ENCODE results near the gene MEGF11.
"Not testable (repeated sequence)": the region's sequence is repeated elsewhere in the genome, so short reads cannot be mapped to it uniquely, and the experiment has no call there.

MEGF11 gene

GRCh38 chr15:65883571-65883970 is 370.0 kb downstream of the MEGF11 start:
- no peak for DNase-seq (ENCODE audit: low read depth)

- DNase-seq (ENCODE audit: low read depth): no peak
Observed at GRCh38 chr15:65881766-65882434, 371.6 kb downstream of the MEGF11 start.

GRCh38 chr15:65877749-65878148 is 375.8 kb downstream of the MEGF11 start:
- DNase-seq (ENCODE audit: low read depth): no peak

- DNase-seq (ENCODE audit: low read depth): no peak
Observed at GRCh38 chr15:65875458-65875857, 378.1 kb downstream of the MEGF11 start.

- no peak for DNase-seq (ENCODE audit: low read depth)
Observed at GRCh38 chr15:65873256-65873655, 380.3 kb downstream of the MEGF11 start.

- not testable (repeated sequence) for DNase-seq (ENCODE audit: low read depth)
Observed at GRCh38 chr15:65872596-65872995, 381.0 kb downstream of the MEGF11 start.

GRCh38 chr15:65871886-65872285 is 381.7 kb downstream of the MEGF11 start:
- not testable (repeated sequence) for DNase-seq (ENCODE audit: low read depth)

GRCh38 chr15:65870889-65871533 is 382.5 kb downstream of the MEGF11 start:
- DNase-seq (ENCODE audit: low read depth): no peak

- no peak for DNase-seq (ENCODE audit: low read depth)
Observed at GRCh38 chr15:65869954-65870871, 383.3 kb downstream of the MEGF11 start.

- peak; percentile 84 for DNase-seq (ENCODE audit: low read depth)
Observed at GRCh38 chr15:65869126-65869953, 384.2 kb downstream of the MEGF11 start, which contains the start of gene RAB11A. Gene RAB11A (plus strand): TSS chr15:65869491. CDS start chr15:65869586, 95 bp downstream.

- DNase-seq (ENCODE audit: low read depth): no peak
Observed at GRCh38 chr15:65868546-65869125, 384.9 kb downstream of the MEGF11 start.

- DNase-seq (ENCODE audit: low read depth): not testable (repeated sequence)
Observed at GRCh38 chr15:65867933-65868332, 385.6 kb downstream of the MEGF11 start.

- DNase-seq (ENCODE audit: low read depth): no peak
Observed at GRCh38 chr15:65867244-65867643, 386.3 kb downstream of the MEGF11 start.

GRCh38 chr15:65863106-65863505 is 390.4 kb downstream of the MEGF11 start:
- no peak for DNase-seq (ENCODE audit: low read depth)

- no peak for DNase-seq (ENCODE audit: low read depth)
Observed at GRCh38 chr15:65862682-65863081, 390.9 kb downstream of the MEGF11 start.

GRCh38 chr15:65857718-65858402 is 395.7 kb downstream of the MEGF11 start:
- DNase-seq (ENCODE audit: low read depth): no peak

GRCh38 chr15:65856821-65857455 is 396.6 kb downstream of the MEGF11 start:
- DNase-seq (ENCODE audit: low read depth): no peak

GRCh38 chr15:65851981-65852380 is 401.6 kb downstream of the MEGF11 start:
- no peak for DNase-seq (ENCODE audit: low read depth)

- no peak for DNase-seq (ENCODE audit: low read depth)
Observed at GRCh38 chr15:65847989-65848388, 405.6 kb downstream of the MEGF11 start.

- no peak for DNase-seq (ENCODE audit: low read depth)
Observed at GRCh38 chr15:65845826-65846519, 407.6 kb downstream of the MEGF11 start.

Measured in HS-5 (cell line).